Aorta (tissue), 5 donors: ENCODE results near the gene CUX1. TPM values are rescaled to one million over a fixed set of nuclear protein-coding genes. Genes with fewer than 3 reads are reported as not detected.

ENCODE experiments used
- ATAC-seq: fragments of 200-7000 bp; cut with Tn5 transposase; one replicate; pipeline ENCODE4 v1.9.1; 2022; ENCODE audit warnings: moderate library complexity; ENCODE audit not compliant: low FRiP score
- DNase-seq, 2 donors: peaks; one replicate each; pipeline ENCODE4 v3.0.0-alpha.2; 2020
- H3K27ac ChIP-seq, 2 donors: one replicate each; pipeline ENCODE4 v1.5.1; 2013; ENCODE audit warnings: low read length in 2 of 2, mild to moderate bottlenecking in 2 of 2, moderate library complexity in 2 of 2, control low read depth in 1 of 2, inconsistent platforms in 1 of 2, low read depth in 1 of 2
- H3K27me3 ChIP-seq, 2 donors: one replicate each; pipeline ENCODE4 v1.6.1; 2013; ENCODE audit warnings: control low read depth in 1 of 2, low read length in 1 of 2, mild to moderate bottlenecking in 1 of 2, moderate library complexity in 1 of 2; ENCODE audit not compliant: insufficient read depth in 2 of 2, control insufficient read depth in 1 of 2
- H3K36me3 ChIP-seq, 2 donors: one replicate each; pipeline ENCODE4 v1.6.1; 2013; ENCODE audit warnings: control low read depth in 1 of 2, low read length in 1 of 2, mild to moderate bottlenecking in 1 of 2; ENCODE audit not compliant: insufficient read depth in 2 of 2, control insufficient read depth in 1 of 2
- H3K4me1 ChIP-seq, 2 donors: one replicate each; pipeline ENCODE4 v1.6.1; 2013; ENCODE audit warnings: low read length in 2 of 2, control low read depth in 1 of 2, mild to moderate bottlenecking in 1 of 2, moderate library complexity in 1 of 2; ENCODE audit not compliant: insufficient read depth in 2 of 2, control insufficient read depth in 1 of 2
- H3K4me3 ChIP-seq, 2 donors: one replicate each; pipeline ENCODE4 v1.5.1; 2013; ENCODE audit warnings: low read length in 2 of 2, control low read depth in 1 of 2, mild to moderate bottlenecking in 1 of 2
- H3K9me3 ChIP-seq: one replicate; pipeline ENCODE4 v1.6.1; 2013; ENCODE audit warnings: mild to moderate bottlenecking, low read length; ENCODE audit not compliant: control insufficient read depth
- WGBS, 2 donors: extraction: QIAGEN DNeasy Blood & Tissue Kit; methylation state at CpG; one replicate each; pipeline ENCODE4 v1.1.7; 2013; 5-methylcytosine and 5-hydroxymethylcytosine counted together
- intact Hi-C, 2 donors: fragments of 100-400 bp; cut with DNase I; formaldehyde crosslinking; loops; one replicate each; pipeline versions ENCODE4 v1.14.2 to v1.15.0; 2022
- polyA plus RNA-seq, 2 donors: library from polyadenylated mRNA; stranded (reverse); fragments of 200-250 nt; gene quantifications; one replicate each; pipeline ENCODE4 v1.2.3, GENCODE V29; 2013
- total RNA-seq, 2 donors: library from RNA; stranded (reverse); fragmentation: NEBNext Ultra II Directional; extraction: Animal tissue kit (Norgen Biotek cat#: 25700); gene quantifications; one replicate each; pipeline ENCODE4 v1.2.1, GENCODE V29; 2021
- donor health status: healthy with polysubstance abuse.
- donor health status: Bipolar disorder and iron deficiency.
- donor health status: DM: no; HTN: no; CAD: no.
- donor health status: DM: no; HTN: no; CAD: no.
- donor health status: DM: yes; HTN: yes; CAD: no.

The CUX1 gene
- total and polyA plus RNA-seq, 4 donors: 51.6 to 159 (median 94.1) TPM

GRCh38 chr7:101941481-101942383 is 124.3 kb downstream of the CUX1 start:
- Histone ChIP-seq H3K4me1 (peaks cover 2 to 3% of the 10 kb centered on the region in 2 donors), H3K27me3 (no peaks in the 10 kb centered on the region), H3K27ac (peak overlapping the region in 1 of 2 donors; percentile 70), H3K9me3 (no peaks in the 10 kb centered on the region), H3K36me3 (no peaks in the 10 kb centered on the region), H3K4me3 (no peak overlapping the region)
- DNase-seq (peak in 1 of 2 donors; percentile 37), ATAC-seq (peak; percentile 70)
- WGBS, 2 donors: 26 to 29% methylated on average over 12 of the region's 12 CpGs
- intact Hi-C loops: loop anchor here in 1 of 2 donors (10.0 kb wide), 1 partner anchor 183 kb away; no protein-coding TSS in a partner anchor

- Histone ChIP-seq H3K4me3 (no peak overlapping the region), H3K27ac (peak overlapping the region in 1 of 2 donors; percentile 26), H3K36me3 (no peaks in the 10 kb centered on the region), H3K27me3 (no peaks in the 10 kb centered on the region), H3K9me3 (no peaks in the 10 kb centered on the region), H3K4me1 (peaks cover 0 to 3% of the 10 kb centered on the region in 2 donors)
- intact Hi-C loops: loop anchor here in 1 of 2 donors (10.0 kb wide), 1 partner anchor 182 kb away; no protein-coding TSS in a partner anchor
- 82 to 88% methylated on average over 13 of the region's 13 CpGs for WGBS, 2 donors
- ATAC-seq (no peak), DNase-seq (peak in 1 of 2 donors; percentile 51)
Measured at GRCh38 chr7:101942603-101943210, 125.3 kb downstream of the CUX1 start.

- ATAC-seq: no peak
- WGBS, 2 donors: 88 to 95% methylated on average over 15 of the region's 15 CpGs
- H3K27ac ChIP-seq: no peak overlapping the region
- H3K4me1 ChIP-seq: peaks cover 0 to 3% of the 10 kb centered on the region in 2 donors
- intact Hi-C loops: loop anchor here in 1 of 2 donors (10.0 kb wide), 1 partner anchor 181 kb away; no protein-coding TSS in a partner anchor
- no peaks in the 10 kb centered on the region for H3K36me3 ChIP-seq
- peak in 1 of 2 donors; percentile 61 for DNase-seq
- H3K9me3 ChIP-seq: no peaks in the 10 kb centered on the region
- H3K4me3 ChIP-seq: no peak overlapping the region
- no peaks in the 10 kb centered on the region for H3K27me3 ChIP-seq
Measured at GRCh38 chr7:101943306-101943705, 125.9 kb downstream of the CUX1 start.

DNA sequence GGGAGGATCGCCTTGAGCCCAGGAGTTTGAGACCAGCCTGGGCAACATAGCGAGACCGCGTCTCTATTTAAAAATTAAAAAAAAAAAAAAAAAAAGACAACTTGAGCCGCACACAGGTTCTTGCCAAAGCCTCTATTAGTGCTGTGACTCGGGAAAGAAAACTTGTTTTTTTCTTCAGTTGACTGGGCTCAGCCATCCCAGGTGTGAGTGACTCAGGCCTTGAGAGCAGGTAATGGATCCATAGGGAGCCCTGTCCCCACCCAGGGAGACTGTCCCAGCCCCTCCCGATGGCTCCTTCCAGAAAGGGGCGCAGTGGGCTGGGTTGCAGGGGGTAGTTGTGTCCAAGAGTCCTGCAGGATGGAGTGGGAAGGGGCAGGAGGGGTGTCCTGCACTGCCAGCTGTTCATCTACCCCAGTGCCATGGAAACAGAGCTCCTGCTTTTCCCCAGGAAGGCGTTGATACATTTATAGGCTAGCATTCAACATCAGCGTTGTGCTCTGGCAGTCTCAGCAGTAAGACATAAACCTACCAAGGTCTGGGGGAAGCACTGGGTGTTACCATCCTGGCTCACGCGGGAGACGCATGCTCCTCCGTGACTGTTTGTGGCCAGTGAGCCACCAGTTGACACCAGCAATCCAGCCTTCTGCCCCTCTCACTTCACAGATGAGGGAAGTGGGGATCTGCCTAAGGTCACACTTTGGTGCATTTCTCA is 126.6 kb downstream of the CUX1 start:
- intact Hi-C loops: loop anchor here in 1 of 2 donors (10.0 kb wide), 1 partner anchor 181 kb away; no protein-coding TSS in a partner anchor
- Histone ChIP-seq H3K27ac (no peak overlapping the region), H3K4me3 (no peak overlapping the region), H3K9me3 (no peaks in the 10 kb centered on the region), H3K27me3 (no peaks in the 10 kb centered on the region), H3K4me1 (peaks cover 2 to 3% of the 10 kb centered on the region in 2 donors), H3K36me3 (no peaks in the 10 kb centered on the region)
- WGBS, 2 donors: 64 to 65% methylated on average over 14 of the region's 14 CpGs
- ATAC-seq (no peak), DNase-seq (peak in 1 of 2 donors; percentile 25)

DNA sequence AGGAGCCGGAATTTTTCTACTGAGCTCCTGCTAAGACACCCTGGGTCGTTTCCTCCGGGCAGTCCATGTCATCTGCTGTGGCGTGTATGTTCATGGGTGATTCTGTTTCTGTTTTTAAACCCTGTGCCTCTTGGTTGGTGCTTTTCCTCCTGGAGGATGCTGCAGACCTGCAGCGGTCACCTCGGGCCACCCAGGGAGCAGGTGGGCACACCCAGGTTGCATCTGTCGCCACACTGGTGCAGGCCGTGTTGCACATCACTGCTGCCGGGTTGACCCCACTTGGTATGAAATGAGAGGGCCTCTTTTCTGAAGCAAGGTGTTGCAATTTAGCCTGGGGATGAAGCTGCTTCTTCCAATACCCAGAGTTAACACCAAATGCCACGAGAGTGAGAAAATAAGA is 127.2 kb downstream of the CUX1 start:
- no peaks in the 10 kb centered on the region for H3K36me3 ChIP-seq
- H3K4me1 ChIP-seq: peaks cover 2 to 3% of the 10 kb centered on the region in 2 donors
- H3K27ac ChIP-seq: no peak overlapping the region
- no peaks in the 10 kb centered on the region for H3K27me3 ChIP-seq
- no peaks in the 10 kb centered on the region for H3K9me3 ChIP-seq
- ATAC-seq: no peak
- no peak overlapping the region for H3K4me3 ChIP-seq
- peak in 1 of 2 donors; percentile 53 for DNase-seq
- 87 to 88% methylated on average over 10 of the region's 10 CpGs for WGBS, 2 donors
- intact Hi-C loops: loop anchor here (5.0 to 10.0 kb wide), 2 partner anchors 127 to 180 kb away; partner anchors contain the start of gene CUX1 (in 1 of the 2)

DNA sequence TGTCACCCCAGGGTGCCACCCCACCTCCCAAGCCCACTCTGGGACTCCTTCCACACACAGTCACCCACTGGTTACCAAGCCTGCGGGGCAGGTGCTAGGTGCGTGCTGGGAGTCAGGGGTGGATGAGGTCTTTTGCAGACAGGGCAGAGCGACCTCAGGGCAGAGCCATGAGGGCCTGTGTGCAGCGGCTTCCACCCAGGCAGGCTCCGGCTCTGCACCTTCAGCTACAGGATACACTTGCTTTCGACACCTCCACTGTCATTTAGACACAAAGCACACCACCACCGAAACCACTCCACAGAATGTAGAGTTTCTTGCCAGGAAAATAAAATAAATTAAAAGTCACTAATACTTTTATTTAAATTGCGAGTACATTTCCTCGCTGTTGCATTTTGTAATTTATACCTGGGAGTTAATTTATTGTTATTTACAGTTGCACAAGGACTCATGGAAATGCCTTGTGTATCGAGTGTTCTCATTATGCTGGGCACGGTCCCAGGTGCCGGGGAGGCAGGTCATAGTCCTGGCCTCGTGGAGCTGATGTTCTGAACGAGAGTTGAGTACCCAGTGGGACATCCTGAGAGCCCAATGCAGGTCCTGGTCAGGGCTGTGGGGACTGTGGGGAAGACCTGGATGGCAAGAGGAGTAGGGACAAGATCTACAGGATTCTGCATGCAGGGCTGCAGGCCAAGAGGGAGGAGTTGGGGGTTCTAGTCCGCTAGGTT is 127.8 kb downstream of the CUX1 start:
- 87 to 89% methylated on average over 15 of the region's 15 CpGs for WGBS, 2 donors
- H3K36me3 ChIP-seq: no peaks in the 10 kb centered on the region
- H3K9me3 ChIP-seq: no peaks in the 10 kb centered on the region
- H3K27ac ChIP-seq: no peak overlapping the region
- intact Hi-C loops: loop anchor here (5.0 to 10.0 kb wide), 2 partner anchors 128 to 180 kb away; partner anchors contain the start of gene CUX1 (in 1 of the 2)
- no peak for ATAC-seq
- peak in 1 of 2 donors; percentile 64 for DNase-seq
- H3K27me3 ChIP-seq: no peaks in the 10 kb centered on the region
- H3K4me3 ChIP-seq: no peak overlapping the region
- peaks cover 3% of the 10 kb centered on the region in 2 donors for H3K4me1 ChIP-seq

DNA sequence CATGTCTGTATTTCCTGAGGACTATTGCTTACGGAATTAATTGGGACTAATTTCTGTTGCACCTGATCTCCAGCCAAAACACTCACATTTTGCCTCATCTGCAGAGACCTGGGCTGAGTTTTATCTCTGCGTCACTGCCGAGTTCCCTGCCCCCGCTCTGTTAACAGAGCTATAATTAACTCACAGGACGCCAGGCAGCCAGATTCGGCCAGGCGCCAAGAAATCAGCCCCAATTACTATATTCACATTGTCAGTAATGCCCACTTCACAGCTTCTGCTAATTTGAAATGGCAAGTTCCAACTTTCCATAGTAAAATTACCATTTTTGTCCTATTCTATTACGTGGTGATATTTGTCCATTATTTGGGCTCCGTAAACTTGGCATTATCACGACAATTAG is 130.5 kb downstream of the CUX1 start:
- Histone ChIP-seq H3K36me3 (no peaks in the 10 kb centered on the region), H3K4me3 (no peak overlapping the region), H3K27me3 (no peaks in the 10 kb centered on the region), H3K4me1 (peaks cover 3 to 5% of the 10 kb centered on the region in 2 donors), H3K27ac (peak overlapping the region in 1 of 2 donors; percentile 12), H3K9me3 (no peaks in the 10 kb centered on the region)
- DNase-seq (peak; percentile 79 to 90), ATAC-seq (no peak)
- intact Hi-C loops: loop anchor here (5.0 to 10.0 kb wide), 2 partner anchors 131 to 177 kb away; partner anchors contain the start of gene CUX1 (in 1 of the 2)
- 9 to 12% methylated on average over 10 of the region's 10 CpGs for WGBS, 2 donors
